HepG2 (cell line): ENCODE results near the gene GREM1. TPM values are rescaled to one million over a fixed set of nuclear protein-coding genes. Genes with fewer than 3 reads are reported as not detected.

ENCODE experiments used
- ATAC-seq: fragments of 200-7000 bp; cut with Tn5 transposase; 3 replicates; pipeline ENCODE4 v1.9.1; 2020; ENCODE audit warnings: mild to moderate bottlenecking, moderate library complexity
- BruUV-seq: library from RNA; stranded (reverse); fragments of 400-500 nt; replicated peaks from 2 replicates; lab custom pipeline; 2021; lab: Mats Ljungman, UMichigan
- CTCF ChIA-PET: fragments of 300-600 bp; formaldehyde crosslinking; extraction: SDS; loops from one replicate; lab custom pipeline; 2021; ENCODE audit warnings: low total read pairs, inconsistent platforms, low intra/inter-chr PET ratio; lab: Yijun Ruan, JAX
- POLR2A ChIA-PET: fragments of 350-600 bp; sonication (Branson Sonifier 250); formaldehyde crosslinking; loops from one replicate; lab custom pipeline; 2020; ENCODE audit warnings: antibody characterized with exemption, inconsistent platforms; lab: Yijun Ruan, JAX
- DNase-seq: peaks from one replicate; pipeline ENCODE4 v3.0.0-alpha.2; 2015; ENCODE audit warnings: low spot score
- FAIRE-seq: peaks from 3 replicates; lab custom pipeline; 2011; peaks lifted over from hg19 to GRCh38; lab: Jason Lieb, UNC
- H2AFZ ChIP-seq: one replicate; pipeline ENCODE4 v1.6.1; 2011; ENCODE audit warnings: low read length, inconsistent platforms
- H3K27ac ChIP-seq: fragments of 300-600 bp; 3 replicates; pipeline ENCODE4 v1.8.0; 2011; ENCODE audit warnings: mixed run types, mild to moderate bottlenecking, mixed read lengths, low read length, inconsistent platforms; ENCODE audit not compliant: insufficient read depth; ENCODE audit errors: extremely low read length
- H3K27me3 ChIP-seq, 2 experiments: fragments of 200-600 bp in 1 of 2; 2 replicates in 1 of 2; 3 replicates in 1 of 2; pipeline versions ENCODE4 v1.6.0 to v1.8.0; 2011; ENCODE audit warnings: low read length in 2 of 2, mild to moderate bottlenecking in 2 of 2, moderate library complexity in 2 of 2, inconsistent platforms in 1 of 2; ENCODE audit not compliant: insufficient read depth in 2 of 2, control insufficient read depth in 1 of 2
- H3K36me3 ChIP-seq, 2 experiments: fragments of 200-600 bp in 1 of 2; replicated peaks in 1 of 2; 2 replicates in 1 of 2; 3 replicates in 1 of 2; pipeline versions ENCODE4 v1.5.1 to v1.8.0; 2011; ENCODE audit warnings: low read length in 2 of 2, inconsistent platforms in 1 of 2; ENCODE audit not compliant: insufficient read depth in 2 of 2, control insufficient read depth in 1 of 2
- H3K4me1 ChIP-seq: 2 replicates; pipeline ENCODE4 v1.5.1; 2012; ENCODE audit warnings: low read length, inconsistent platforms; ENCODE audit not compliant: insufficient read depth
- H3K4me2 ChIP-seq: 2 replicates; pipeline ENCODE4 v1.6.0; 2011; ENCODE audit warnings: low read depth, low read length, inconsistent platforms
- H3K4me3 ChIP-seq, 3 experiments: fragments of 200-600 bp in 1 of 3; sonication (generic), shearing (Covaris generic) in 1 of 3; replicated peaks in 1 of 3; 2 replicates each; pipeline ENCODE4 v1.5.1; 2011 to 2016; ENCODE audit warnings: low read length in 3 of 3, inconsistent platforms in 2 of 3, low read depth in 2 of 3, mild to moderate bottlenecking in 2 of 3, control low read depth in 1 of 3, mixed read lengths in 1 of 3; ENCODE audit not compliant: insufficient read depth in 1 of 3
- H3K79me2 ChIP-seq: one replicate; pipeline ENCODE4 v1.6.1; 2011; ENCODE audit warnings: low read length, inconsistent platforms; ENCODE audit not compliant: insufficient read depth
- H3K9ac ChIP-seq: 2 replicates; pipeline ENCODE4 v1.6.0; 2011; ENCODE audit warnings: mild to moderate bottlenecking, low read depth, low read length, inconsistent platforms; ENCODE audit not compliant: insufficient read depth
- H3K9me3 ChIP-seq: 2 replicates; pipeline ENCODE4 v1.5.1; 2012; ENCODE audit warnings: mild to moderate bottlenecking, low read length
- H4K20me1 ChIP-seq: 2 replicates; pipeline ENCODE4 v1.6.0; 2011; ENCODE audit warnings: inconsistent platforms, mild to moderate bottlenecking, low read length, moderate library complexity; ENCODE audit not compliant: insufficient read depth
- CEBPZ ChIP-seq: IDR thresholded peaks from 2 replicates; pipeline ENCODE4 v1.6.1; 2012; ENCODE audit warnings: low read length, improper control_type of control experiment
- HOXA9 ChIP-seq: sonication (generic); formaldehyde crosslinking; IDR thresholded peaks from 2 replicates; pipeline ENCODE4 v1.8.1; 2022; ENCODE audit warnings: missing genetic modification reagents, mild to moderate bottlenecking, moderate library complexity, borderline replicate concordance
- IRX3 ChIP-seq: sonication (generic); formaldehyde crosslinking; IDR thresholded peaks from 2 replicates; pipeline ENCODE4 v1.8.1; 2023; ENCODE audit warnings: mild to moderate bottlenecking, low read depth, missing genetic modification reagents, borderline replicate concordance
- KDM5A ChIP-seq: fragments of 200-600 bp; sonication (generic); IDR thresholded peaks from 2 replicates; pipeline ENCODE4 v1.7.0; 2018; ENCODE audit warnings: antibody characterized with exemption, mild to moderate bottlenecking, low read length, borderline replicate concordance
- MATR3 ChIP-seq: sonication (generic); formaldehyde crosslinking; IDR thresholded peaks from 2 replicates; pipeline ENCODE4 v1.4.0; 2020; ENCODE audit warnings: missing genetic modification reagents
- MIER3 ChIP-seq: IDR thresholded peaks from 2 replicates; pipeline ENCODE4 v1.6.1; 2016; ENCODE audit warnings: missing compliant biosample characterization, borderline replicate concordance
- MXI1 ChIP-seq: IDR thresholded peaks from 3 replicates; pipeline ENCODE4 v1.6.1; 2012; ENCODE audit warnings: low read depth, low read length, inconsistent platforms, borderline replicate concordance
- PLSCR1 ChIP-seq: sonication (generic); formaldehyde crosslinking; IDR thresholded peaks from 2 replicates; pipeline ENCODE4 v1.5.0; 2020; ENCODE audit warnings: missing genetic modification reagents, mild to moderate bottlenecking, borderline replicate concordance
- TAF1 ChIP-seq: sonication (generic); formaldehyde crosslinking; IDR thresholded peaks from 2 replicates; pipeline ENCODE4 v1.4.0; 2020; ENCODE audit warnings: missing genetic modification reagents
- TFAP4 ChIP-seq: sonication (generic); IDR thresholded peaks from 2 replicates; pipeline ENCODE4 v1.6.1; 2016; ENCODE audit warnings: low read depth, borderline replicate concordance
- ZNF263 ChIP-seq: sonication (generic); formaldehyde crosslinking; IDR thresholded peaks from 2 replicates; pipeline ENCODE4 v1.4.0; 2020; ENCODE audit warnings: missing genetic modification reagents
- ZNF296 ChIP-seq: sonication (generic); formaldehyde crosslinking; conservative IDR thresholded peaks from 2 replicates; pipeline ENCODE4 v1.5.0; 2020; ENCODE audit warnings: mild to moderate bottlenecking, missing genetic modification reagents
- ZNF883 ChIP-seq: sonication (generic); formaldehyde crosslinking; IDR thresholded peaks from 2 replicates; pipeline ENCODE4 v1.5.1; 2020; ENCODE audit warnings: mild to moderate bottlenecking, missing genetic modification reagents; ENCODE audit errors: not compliant biosample characterization
- WGBS: methylation state at CpG from one replicate; pipeline ENCODE4 v1.1.6; 2017; ENCODE audit warnings: low lambda C conversion rate; 5-methylcytosine and 5-hydroxymethylcytosine counted together
- in situ Hi-C: cut with HindIII; loops from 2 replicates; pipeline ENCODE4 v1.10.0; 2017; ENCODE audit warnings: low pct_unique_long_range_greater_than_20kb; ENCODE audit not compliant: extremely low pct_ligation_motif_present
- intact Hi-C: fragments of 100-400 bp; cut with micrococcal nuclease; formaldehyde crosslinking; loops from one replicate; pipeline ENCODE4 v1.10.0; 2022; ENCODE audit not compliant: unreplicated experiment
- polyA plus RNA-seq, 8 experiments: library from polyadenylated mRNA; depleted of rRNA in 3 of 8; stranded (reverse) in 7 of 8; unstranded in 1 of 8; fragments of >200 nt; fragmentation: Illumina TruSeq in 4 of 8; extraction: Trizol in 4 of 8; gene quantifications; 2 replicates each; pipeline versions ENCODE4 v1.2.1 to v1.2.3, GENCODE V29; 2011 to 2016; ENCODE audit warnings: low read depth in 4 of 8, missing spikeins in 1 of 8, mixed read lengths in 1 of 8; ENCODE audit not compliant: insufficient read depth in 1 of 8
- total RNA-seq, 5 experiments: library from RNA; depleted of rRNA; stranded (reverse); fragments of >200 nt; fragmentation: Illumina TruSeq; extraction: Trizol; gene quantifications; 2 replicates each; pipeline ENCODE4 v1.2.3, GENCODE V29; 2016; ENCODE audit warnings: low read depth in 1 of 5

GREM1 gene
- total and polyA plus RNA-seq, 2 of the 13 experiments (the other 11 are each of a cell fraction or from before 2014, with no cell fraction given): 0.02 to 0.08 TPM

GRCh38 chr15:32778391-32779176 lies 60.8 kb downstream of the GREM1 start (continued):
- TF ChIP-seq CEBPZ: no peak
- no peak for TF ChIP-seq TFAP4
- TF ChIP-seq ZNF883 (CRISPR knock-in tag): no peak
- TF ChIP-seq ZNF263 (CRISPR knock-in tag): no peak

GRCh38 chr15:32781781-32782180 lies 64.0 kb downstream of the GREM1 start:
- no peak overlapping the region for H3K27ac ChIP-seq
- H3K9ac ChIP-seq: no peak overlapping the region
- no TSS peak for BruUV-seq
- TF ChIP-seq KDM5A: no peak
- no peak for TF ChIP-seq MIER3 (CRISPR knock-in tag)
- TF ChIP-seq PLSCR1 (CRISPR knock-in tag): no peak
- TF ChIP-seq MXI1: no peak
- TF ChIP-seq HOXA9 (CRISPR knock-in tag): no peak
- no peak for TF ChIP-seq MATR3 (CRISPR knock-in tag)
- TF ChIP-seq IRX3 (CRISPR knock-in tag): no peak
- no peak for TF ChIP-seq TAF1 (CRISPR knock-in tag)
- TF ChIP-seq ZNF296 (CRISPR knock-in tag): no peak
- no peaks in the 10 kb centered on the region for H4K20me1 ChIP-seq
- intact Hi-C loops: no loop called here
- H3K79me2 ChIP-seq: no peaks in the 10 kb centered on the region
- H3K4me1 ChIP-seq: peaks cover 13% of the 10 kb centered on the region
- H3K27me3 ChIP-seq: no peaks in the 10 kb centered on the region
- ChIA-PET POLR2A (no interaction called here), CTCF (no interaction called here)
- H3K9me3 ChIP-seq: no peaks in the 10 kb centered on the region
- in situ Hi-C loops: no loop called here
- H2AFZ ChIP-seq: no peak overlapping the region
- no peak overlapping the region for H3K4me3 ChIP-seq
- 45% methylated on average over 3 of the region's 3 CpGs for WGBS
- ATAC-seq: no peak
- no peak for FAIRE-seq
- H3K36me3 ChIP-seq: no peaks in the 10 kb centered on the region
- no peak for DNase-seq
- no peak overlapping the region for H3K4me2 ChIP-seq
